HFF-Myc (cell line): ENCODE results near the gene FAM53A.

Source experiments
- DNase-seq: peaks from one replicate; pipeline ENCODE4 v3.0.0-alpha.2; 2011; ENCODE audit warnings: low read depth; ENCODE audit errors: extremely low read depth
- H3K4me3 ChIP-seq: replicated peaks from 2 replicates; pipeline ENCODE4 v1.5.1; 2011; ENCODE audit warnings: low read depth, mild to moderate bottlenecking, control low read depth, low read length
- CTCF ChIP-seq: IDR thresholded peaks from 2 replicates; pipeline ENCODE4 v1.5.1; 2012; ENCODE audit warnings: mild to moderate bottlenecking, low read depth, low read length, control low read depth; ENCODE audit errors: missing control alignments

Gene FAM53A

GRCh38 chr4:1714303-1715001 lies 30.3 kb upstream of the FAM53A start:
- no peak overlapping the region for H3K4me3 ChIP-seq
- DNase-seq: no peak
- TF ChIP-seq CTCF: no peak

GRCh38 chr4:1713003-1713851 lies 29.1 kb upstream of the FAM53A start:
- peak overlapping the region; percentile 98 for H3K4me3 ChIP-seq
- no peak for TF ChIP-seq CTCF
- DNase-seq: no peak

- no peak for TF ChIP-seq CTCF
- peak; percentile 65 for DNase-seq
- H3K4me3 ChIP-seq: peak within 1 kb of the TSS; percentile 98
These were observed 28.3 kb upstream of the FAM53A start, which contains the start of gene SLBP for GRCh38 chr4:1712216-1713002. Gene SLBP (minus strand): TSS chr4:1712319. CDS start chr4:1712188, 131 bp downstream.

GRCh38 chr4:1711571-1712215 lies 27.6 kb upstream of the FAM53A start:
- DNase-seq: no peak
- peak overlapping the region; percentile 98 for H3K4me3 ChIP-seq
- no peak for TF ChIP-seq CTCF

DNA sequence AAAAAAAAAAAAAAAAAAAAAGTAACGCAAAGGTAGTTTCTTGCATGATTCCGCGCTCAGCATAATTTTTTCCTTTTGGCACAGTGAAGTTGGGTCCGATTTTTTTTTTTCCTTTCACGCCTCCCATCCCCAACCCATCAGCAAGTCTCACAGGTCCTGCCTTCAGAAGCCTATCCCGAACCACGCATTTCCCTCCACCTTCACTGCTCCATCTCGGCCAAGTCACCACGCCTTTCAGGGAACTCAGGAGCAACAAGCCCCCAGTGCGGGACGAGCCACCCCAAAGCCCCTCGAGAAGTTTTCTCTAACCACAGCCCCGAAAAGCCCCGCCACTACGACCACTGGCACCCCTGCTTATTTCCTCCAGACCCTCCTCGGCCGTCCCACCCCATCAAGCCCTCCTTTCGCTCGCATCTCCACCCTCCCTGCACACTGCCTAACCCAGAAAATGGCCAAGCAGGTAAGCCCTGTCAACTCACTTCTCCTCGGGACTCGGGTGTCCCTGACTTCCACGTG lies 27.0 kb upstream of the FAM53A start:
- no peak for TF ChIP-seq CTCF
- H3K4me3 ChIP-seq: peak overlapping the region; percentile 98
- no peak for DNase-seq

DNA sequence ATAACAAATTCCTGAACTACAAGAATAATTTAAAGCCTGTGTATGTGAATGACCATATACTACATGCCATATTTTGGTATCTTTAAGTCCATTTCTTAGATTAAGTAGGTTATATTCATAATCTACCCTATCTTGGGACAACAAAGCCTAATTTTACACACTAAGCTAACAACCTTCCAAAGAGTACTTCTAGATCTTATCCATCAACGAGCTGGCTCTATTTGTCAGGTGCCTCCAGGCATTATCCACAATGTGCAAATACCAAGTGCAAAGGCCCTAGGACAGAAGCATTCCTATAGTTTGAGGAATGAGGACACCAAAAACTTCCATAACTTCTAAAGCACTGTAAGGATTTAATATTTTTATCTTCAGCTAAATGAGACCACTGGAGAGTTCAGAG lies 24.5 kb upstream of the FAM53A start:
- no peak overlapping the region for H3K4me3 ChIP-seq
- TF ChIP-seq CTCF: no peak
- DNase-seq: no peak
